ENCODE results near the gene NFATC2. TPM values are rescaled to one million over a fixed set of nuclear protein-coding genes. Genes with fewer than 3 reads are reported as not detected.

The NFATC2 gene
- total RNA-seq, 1 experiment from 2014 or later, result 5.0 TPM

DNA sequence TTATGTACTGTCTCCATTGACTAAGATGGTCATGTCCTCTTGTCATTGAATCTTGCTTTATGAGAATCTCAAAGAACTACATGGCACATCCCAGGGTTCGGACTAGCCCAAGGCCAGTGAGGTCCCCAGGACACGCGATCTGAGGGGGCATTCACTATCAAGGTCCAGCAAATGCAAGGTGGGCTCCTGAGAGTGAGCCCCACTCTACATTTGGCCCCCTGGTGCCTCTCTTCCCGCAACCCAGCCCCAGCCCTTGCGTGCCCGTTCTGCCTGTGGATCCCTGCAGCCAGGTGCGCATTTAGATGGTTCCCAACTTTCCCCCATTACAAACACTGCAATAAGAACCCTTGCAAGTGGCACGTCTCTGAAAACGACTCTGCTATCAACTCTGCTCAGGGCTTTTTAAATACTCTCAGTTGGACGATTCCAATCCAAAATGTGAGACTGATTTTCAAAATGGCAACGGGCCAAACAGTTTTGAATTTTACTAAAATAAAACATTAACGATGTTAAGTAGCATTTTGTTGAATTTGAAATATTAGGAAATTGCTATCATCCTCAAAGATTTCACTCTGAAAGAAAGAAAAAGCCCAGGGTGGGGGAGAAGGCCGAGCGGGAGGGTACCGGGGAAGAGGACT lies 59.6 kb downstream of the NFATC2 start:
- ChIA-PET CTCF (no interaction called here), RAD21 (ENCODE audit: low non-redundant PET in 1 of 2, low total read pairs in 2 of 2, uncharacterized antibody in 2 of 2, unreplicated experiment in 2 of 2) (no interaction called here), POLR2A (no interaction called here)
- ATAC-seq (no peak), DNase-seq (ENCODE audit: low read depth, low spot score) (no peak)
- TF ChIP-seq EZH2phosphoT487 (IDR thresholded peaks at IDR 0.05; ENCODE audit: borderline replicate concordance) (no peak), ATF3 (IDR thresholded peaks at IDR 0.05) (no peak), CTCF (IDR thresholded peaks at IDR 0.05 in 2 of 3, conservative IDR thresholded peaks at IDR 0.05 in 1 of 3; ENCODE audit: borderline replicate concordance in 1 of 3, insufficient read depth in 1 of 3, low read depth in 2 of 3, low read length in 2 of 3) (no peak), ZBTB33 (IDR thresholded peaks at IDR 0.05; ENCODE audit: extremely low read depth, insufficient replicate concordance, low read length) (no peak), FOSL1 (IDR thresholded peaks at IDR 0.05; ENCODE audit: low read depth) (no peak), EZH2 (IDR thresholded peaks at IDR 0.05) (no peak), MAX (IDR thresholded peaks at IDR 0.05) (no peak), ZNF274 (IDR thresholded peaks at IDR 0.05; ENCODE audit: low read depth, low read length) (no peak), CEBPB (IDR thresholded peaks at IDR 0.05; ENCODE audit: low read depth) (no peak), SRF (IDR thresholded peaks at IDR 0.05; ENCODE audit: low read depth) (no peak), SIN3A (IDR thresholded peaks at IDR 0.05; ENCODE audit: low read depth) (no peak)
- Histone ChIP-seq H3K36me3 (ENCODE audit: control insufficient read depth in 1 of 2, insufficient read depth in 2 of 2, low read length in 2 of 2) (no peaks in the 10 kb centered on the region), H2AFZ (ENCODE audit: low read depth, low read length, poor library complexity, severe bottlenecking) (no peak overlapping the region), H3K27ac (ENCODE audit: low read depth, low read length) (no peak overlapping the region), H3K79me2 (ENCODE audit: insufficient read depth, low read length) (no peaks in the 10 kb centered on the region), H3K27me3 (ENCODE audit: insufficient read depth, low read length) (no peaks in the 10 kb centered on the region), H4K20me1 (ENCODE audit: insufficient read depth) (no peaks in the 10 kb centered on the region), H3K9me2 (ENCODE audit: insufficient read depth) (no peaks in the 10 kb centered on the region), H3K9me3 (ENCODE audit: control insufficient read depth in 1 of 2, insufficient read depth in 1 of 2, low read depth in 1 of 2, low read length in 2 of 2) (no peaks in the 10 kb centered on the region), H3K4me3 (replicated peaks in 1 of 2; ENCODE audit: low read depth in 1 of 2, low read length in 2 of 2) (no peak overlapping the region), H3K4me1 (ENCODE audit: control insufficient read depth in 1 of 2, insufficient read depth in 2 of 2, low read length in 2 of 2) (peaks cover 9 to 27% of the 10 kb centered on the region in 2 experiments), H3K4me2 (ENCODE audit: low read length) (no peak overlapping the region), H3K9ac (ENCODE audit: low read length) (no peak overlapping the region)
- intact Hi-C loops (cut with micrococcal nuclease), result no loop called here
- BruUV-seq (replicated peaks), result no TSS peak

Data from HCT116 (cell line).